Upper lobe of right lung (tissue), 1 donor: ENCODE results near the gene PDS5A. TPM values are rescaled to one million over a fixed set of nuclear protein-coding genes. Genes with fewer than 3 reads are reported as not detected.

Source experiments
- ATAC-seq: fragments of 200-7000 bp; cut with Tn5 transposase; one replicate; pipeline ENCODE4 v1.9.1; 2020; ENCODE audit warnings: mild to moderate bottlenecking, moderate library complexity
- DNase-seq: peaks from one replicate; pipeline ENCODE4 v3.0.0-alpha.2; 2020
- H3K27ac ChIP-seq: fragments of 200-600 bp; one replicate; pipeline ENCODE4 v1.8.0; 2022
- H3K27me3 ChIP-seq: fragments of 200-600 bp; one replicate; pipeline ENCODE4 v1.8.0; 2022; ENCODE audit warnings: mild to moderate bottlenecking
- H3K36me3 ChIP-seq: fragments of 200-600 bp; one replicate; pipeline ENCODE4 v1.8.0; 2022
- H3K4me1 ChIP-seq: fragments of 200-600 bp; one replicate; pipeline ENCODE4 v1.8.0; 2022
- H3K4me3 ChIP-seq: fragments of 200-600 bp; one replicate; pipeline ENCODE4 v1.8.0; 2022; ENCODE audit warnings: mild to moderate bottlenecking
- H3K9me3 ChIP-seq: fragments of 200-600 bp; one replicate; pipeline ENCODE4 v1.8.0; 2022
- CTCF ChIP-seq: fragments of 200-600 bp; IDR thresholded peaks from one replicate; pipeline ENCODE4 v1.8.0; 2022; ENCODE audit warnings: antibody characterized with exemption
- intact Hi-C: fragments of 100-400 bp; cut with DNase I; formaldehyde crosslinking; loops from one replicate; pipeline ENCODE4 v1.11.0; 2022
- total RNA-seq: library from RNA; stranded (reverse); fragmentation: NEBNext Ultra II Directional; extraction: Animal tissue kit (Norgen Biotek cat#: 25700); gene quantifications from one replicate; pipeline ENCODE4 v1.2.1, GENCODE V29; 2021
- donor health status: DM: no; HTN: yes; CAD: no; lungs with severe emphysema.

The PDS5A gene
- total RNA-seq, 1 donor from 2014 or later: 83.7 TPM

GRCh38 chr4:39888541-39888940 is 89.2 kb downstream of the PDS5A start:
- TF ChIP-seq CTCF: no peak
- no peak for ATAC-seq
- H3K36me3 ChIP-seq: peaks cover 85% of the 10 kb centered on the region
- intact Hi-C loops: no loop called here
- H3K27ac ChIP-seq: no peak overlapping the region
- no peak overlapping the region for H3K4me3 ChIP-seq
- H3K9me3 ChIP-seq: no peaks in the 10 kb centered on the region
- DNase-seq: no peak
- no peaks in the 10 kb centered on the region for H3K27me3 ChIP-seq
- H3K4me1 ChIP-seq: no peaks in the 10 kb centered on the region

GRCh38 chr4:39883646-39884045 is 94.1 kb downstream of the PDS5A start:
- no peaks in the 10 kb centered on the region for H3K4me1 ChIP-seq
- DNase-seq (no peak), ATAC-seq (no peak)
- peaks cover 88% of the 10 kb centered on the region for H3K36me3 ChIP-seq
- H3K4me3 ChIP-seq: no peak overlapping the region
- H3K9me3 ChIP-seq: no peaks in the 10 kb centered on the region
- no peaks in the 10 kb centered on the region for H3K27me3 ChIP-seq
- intact Hi-C loops: no loop called here
- no peak for TF ChIP-seq CTCF
- no peak overlapping the region for H3K27ac ChIP-seq

DNA sequence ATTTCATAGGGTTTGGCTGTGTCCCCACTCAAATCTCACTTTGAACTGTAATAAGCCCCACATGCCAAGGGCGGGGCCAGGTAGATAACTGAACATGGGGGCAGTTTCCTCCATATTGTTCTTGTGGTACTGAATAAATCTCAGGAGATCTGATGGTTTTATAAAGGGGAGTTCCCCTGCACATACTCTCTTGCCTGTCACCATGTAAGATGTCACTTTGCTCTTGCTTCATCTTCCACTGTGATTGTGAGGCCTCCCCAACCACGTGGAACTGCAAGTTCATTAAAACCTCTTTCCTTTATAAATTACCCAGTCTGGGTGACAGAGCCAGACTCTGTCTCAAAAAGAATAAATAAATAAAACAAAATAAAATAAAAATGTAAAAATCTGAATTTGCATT is 95.9 kb downstream of the PDS5A start:
- ATAC-seq (no peak), DNase-seq (no peak)
- no peak overlapping the region for H3K27ac ChIP-seq
- no peaks in the 10 kb centered on the region for H3K4me1 ChIP-seq
- H3K4me3 ChIP-seq: no peak overlapping the region
- intact Hi-C loops: no loop called here
- no peak for TF ChIP-seq CTCF
- peaks cover 87% of the 10 kb centered on the region for H3K36me3 ChIP-seq
- H3K27me3 ChIP-seq: no peaks in the 10 kb centered on the region
- H3K9me3 ChIP-seq: no peaks in the 10 kb centered on the region

GRCh38 chr4:39877971-39878370 is 99.7 kb downstream of the PDS5A start:
- Histone ChIP-seq H3K4me1 (no peaks in the 10 kb centered on the region), H3K36me3 (peaks cover 80% of the 10 kb centered on the region), H3K4me3 (no peak overlapping the region), H3K27me3 (no peaks in the 10 kb centered on the region), H3K27ac (no peak overlapping the region), H3K9me3 (no peaks in the 10 kb centered on the region)
- ATAC-seq: no peak
- no peak for TF ChIP-seq CTCF
- intact Hi-C loops: no loop called here
- no peak for DNase-seq

GRCh38 chr4:39873823-39874222 is 103.9 kb downstream of the PDS5A start:
- peaks cover 80% of the 10 kb centered on the region for H3K36me3 ChIP-seq

More at GRCh38 chr4:39873823-39874222, 103.9 kb downstream of the PDS5A start:
- no peak for DNase-seq
- Histone ChIP-seq H3K4me1 (no peaks in the 10 kb centered on the region), H3K9me3 (no peaks in the 10 kb centered on the region), H3K27me3 (no peaks in the 10 kb centered on the region), H3K27ac (no peak overlapping the region), H3K4me3 (no peak overlapping the region)
- intact Hi-C loops: no loop called here
- ATAC-seq: no peak
- TF ChIP-seq CTCF: no peak
